ENCODE data around the gene CIB4.
A peak's percentile ranks its signal among the peaks of the same experiment; 100 is the strongest.
"Not testable (repeated sequence)": the region's sequence is repeated elsewhere in the genome, so short reads cannot be mapped to it uniquely, and the experiment has no call there.

CIB4 gene

GRCh38 chr2:26571316-26571715 is 69.8 kb downstream of the CIB4 start:
- Histone ChIP-seq H3K9me3 (no peaks in the 10 kb centered on the region), H3K27me3 (peaks cover 0 to 52% of the 10 kb centered on the region in 2 donors), H3K4me3 (no peak overlapping the region), H3K36me3 (no peaks in the 10 kb centered on the region), H3K4me1 (no peaks in the 10 kb centered on the region), H3K27ac (no peak overlapping the region)
- intact Hi-C loops (cut with DNase I; ENCODE audit: low total_unique reads), result no loop called here
- TF ChIP-seq, protein P1, sequence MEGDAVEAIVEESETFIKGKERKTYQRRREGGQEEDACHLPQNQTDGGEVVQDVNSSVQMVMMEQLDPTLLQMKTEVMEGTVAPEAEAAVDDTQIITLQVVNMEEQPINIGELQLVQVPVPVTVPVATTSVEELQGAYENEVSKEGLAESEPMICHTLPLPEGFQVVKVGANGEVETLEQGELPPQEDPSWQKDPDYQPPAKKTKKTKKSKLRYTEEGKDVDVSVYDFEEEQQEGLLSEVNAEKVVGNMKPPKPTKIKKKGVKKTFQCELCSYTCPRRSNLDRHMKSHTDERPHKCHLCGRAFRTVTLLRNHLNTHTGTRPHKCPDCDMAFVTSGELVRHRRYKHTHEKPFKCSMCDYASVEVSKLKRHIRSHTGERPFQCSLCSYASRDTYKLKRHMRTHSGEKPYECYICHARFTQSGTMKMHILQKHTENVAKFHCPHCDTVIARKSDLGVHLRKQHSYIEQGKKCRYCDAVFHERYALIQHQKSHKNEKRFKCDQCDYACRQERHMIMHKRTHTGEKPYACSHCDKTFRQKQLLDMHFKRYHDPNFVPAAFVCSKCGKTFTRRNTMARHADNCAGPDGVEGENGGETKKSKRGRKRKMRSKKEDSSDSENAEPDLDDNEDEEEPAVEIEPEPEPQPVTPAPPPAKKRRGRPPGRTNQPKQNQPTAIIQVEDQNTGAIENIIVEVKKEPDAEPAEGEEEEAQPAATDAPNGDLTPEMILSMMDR (IDR thresholded peaks at IDR 0.05), result no peak
- peak in 1 of 2 donors; percentile 48 for DNase-seq

- H3K4me3 ChIP-seq, result no peak overlapping the region
- H3K9me3 ChIP-seq, result no peaks in the 10 kb centered on the region
- TF ChIP-seq, protein P1 (IDR thresholded peaks at IDR 0.05), result no peak
- intact Hi-C loops (cut with DNase I; ENCODE audit: low total_unique reads), result no loop called here
- no peaks in the 10 kb centered on the region for H3K36me3 ChIP-seq
- no peak overlapping the region for H3K27ac ChIP-seq
- DNase-seq, result peak in 1 of 2 donors; percentile 27
- peaks cover 0 to 61% of the 10 kb centered on the region in 2 donors for H3K27me3 ChIP-seq
- no peaks in the 10 kb centered on the region for H3K4me1 ChIP-seq
Measured at GRCh38 chr2:26570083-26570430, 71.1 kb downstream of the CIB4 start.

DNA sequence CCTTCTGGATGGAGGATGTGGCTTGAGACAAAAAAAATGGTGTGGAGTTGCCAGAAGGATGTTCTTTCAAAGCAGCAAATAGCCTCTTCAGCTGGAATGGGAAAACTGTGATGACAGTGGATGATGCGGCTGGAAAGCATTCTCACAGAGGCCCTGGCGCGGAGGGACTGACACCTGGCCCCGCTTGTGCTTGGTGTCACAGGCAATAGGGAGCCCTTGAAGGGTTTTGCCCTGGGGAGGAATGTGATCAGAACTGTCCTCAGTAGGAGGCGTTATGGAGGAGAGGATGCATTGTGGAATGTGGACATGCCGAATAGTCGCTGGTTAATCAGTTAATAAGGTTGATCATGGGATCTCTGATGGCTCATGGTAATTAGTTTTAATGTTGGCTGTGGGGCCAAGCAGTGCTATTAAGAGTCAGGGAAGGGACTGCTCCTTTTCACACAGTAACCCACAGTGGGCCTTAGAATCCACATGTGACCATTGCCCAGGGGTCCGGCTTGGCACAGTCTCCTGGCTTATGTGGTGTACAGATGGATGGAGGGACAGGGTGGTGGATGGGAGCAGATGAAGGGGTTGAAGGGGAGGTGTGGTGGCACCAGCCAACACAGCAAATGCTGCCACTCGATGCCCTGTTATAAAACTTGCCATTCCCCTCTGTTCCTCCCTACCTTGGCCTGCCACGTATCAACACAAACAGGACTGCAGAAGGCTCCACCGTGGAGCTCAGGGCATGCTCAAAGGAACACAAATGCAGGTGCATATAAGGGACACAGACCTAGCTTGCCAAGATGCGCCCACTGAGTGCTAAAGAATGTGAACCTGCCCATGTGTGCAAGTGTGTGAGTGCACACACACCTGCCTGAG is 71.7 kb downstream of the CIB4 start:
- H3K9me3 ChIP-seq, result no peaks in the 10 kb centered on the region
- intact Hi-C loops (cut with DNase I; ENCODE audit: low total_unique reads), result no loop called here
- peak in 1 of 2 donors; percentile 29 for DNase-seq
- peaks cover 0 to 68% of the 10 kb centered on the region in 2 donors for H3K27me3 ChIP-seq
- H3K4me3 ChIP-seq, result no peak overlapping the region
- no peak overlapping the region for H3K27ac ChIP-seq
- TF ChIP-seq, protein P1 (IDR thresholded peaks at IDR 0.05), result no peak
- no peaks in the 10 kb centered on the region for H3K36me3 ChIP-seq
- H3K4me1 ChIP-seq, result no peaks in the 10 kb centered on the region

DNA sequence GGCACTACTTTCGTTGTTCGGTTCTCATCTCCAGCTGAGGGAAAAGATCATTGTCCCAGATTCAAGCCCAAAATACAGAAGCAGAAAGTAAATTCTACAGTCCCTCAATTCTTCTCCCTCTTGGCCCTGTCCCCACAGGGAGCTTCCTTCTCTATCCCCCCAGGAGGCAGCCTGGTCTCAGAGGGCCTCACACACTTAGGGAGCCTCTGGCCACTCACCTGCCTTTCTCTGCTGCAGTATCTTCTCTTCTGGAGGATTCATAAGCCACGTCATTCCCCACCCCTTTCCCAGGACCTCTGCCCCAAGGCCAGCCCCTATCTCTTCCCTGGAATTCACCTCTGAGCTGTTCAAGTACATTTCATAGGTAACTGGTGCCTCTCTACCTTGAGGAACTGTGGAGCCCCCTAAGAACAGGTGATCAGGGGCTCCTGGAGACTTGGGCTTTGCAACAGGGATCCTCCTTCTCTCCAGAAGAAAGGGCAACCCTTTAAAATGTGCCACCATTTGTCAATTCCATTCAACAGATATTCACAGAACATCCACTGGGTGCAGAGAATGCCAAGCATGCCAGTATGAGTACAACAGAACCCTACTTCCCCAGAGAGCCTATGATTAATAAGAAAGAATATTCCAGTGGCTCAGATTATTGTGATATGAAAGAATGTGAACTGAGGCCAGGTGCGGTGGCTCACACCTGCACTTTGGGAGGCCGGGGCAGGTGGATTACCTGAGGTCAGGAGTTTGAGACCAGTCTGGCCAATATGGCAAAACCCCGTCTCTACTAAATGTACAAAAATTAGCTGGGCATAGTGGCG is 72.9 kb downstream of the CIB4 start:
- Histone ChIP-seq H3K9me3 (no peaks in the 10 kb centered on the region), H3K36me3 (no peaks in the 10 kb centered on the region), H3K27ac (no peak overlapping the region), H3K4me1 (peaks cover 0 to 6% (median 4%) of the 10 kb centered on the region in 4 donors), H3K4me3 (no peak overlapping the region), H3K27me3 (peaks cover 0 to 68% of the 10 kb centered on the region in 2 donors)
- intact Hi-C loops (cut with DNase I; ENCODE audit: low total_unique reads), result no loop called here
- DNase-seq, result peak in 1 of 2 donors; percentile 16
- TF ChIP-seq, protein P1 (IDR thresholded peaks at IDR 0.05), result no peak

DNA sequence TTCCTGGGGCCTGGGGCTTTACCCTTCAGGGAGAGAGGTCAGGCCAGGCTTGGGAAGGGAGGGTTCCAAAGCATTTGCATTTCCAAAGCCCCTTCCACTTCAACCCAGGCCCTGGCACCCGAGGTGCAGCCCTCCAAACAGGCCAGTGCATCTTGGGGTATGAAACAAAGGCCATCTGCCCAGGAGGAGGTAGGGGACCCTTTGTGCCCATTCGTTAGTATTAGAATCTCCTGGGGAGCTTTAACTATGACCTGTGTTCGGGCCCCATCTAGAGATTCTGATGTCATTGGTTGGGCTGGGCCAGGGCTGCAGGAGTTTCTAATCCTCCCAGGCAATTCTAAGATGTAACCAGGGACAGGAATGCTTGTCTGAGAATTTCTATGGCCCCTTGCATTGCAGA is 73.6 kb downstream of the CIB4 start:
- peaks cover 0 to 13% (median 12%) of the 10 kb centered on the region in 4 donors for H3K4me1 ChIP-seq
- TF ChIP-seq, protein P1 (IDR thresholded peaks at IDR 0.05), result no peak
- H3K4me3 ChIP-seq, result no peak overlapping the region
- peak in 1 of 2 donors; percentile 29 for DNase-seq
- intact Hi-C loops (cut with DNase I; ENCODE audit: low total_unique reads), result no loop called here
- no peaks in the 10 kb centered on the region for H3K36me3 ChIP-seq
- H3K27me3 ChIP-seq, result peaks cover 0 to 73% of the 10 kb centered on the region in 2 donors
- H3K9me3 ChIP-seq, result no peaks in the 10 kb centered on the region
- H3K27ac ChIP-seq, result no peak overlapping the region

DNA sequence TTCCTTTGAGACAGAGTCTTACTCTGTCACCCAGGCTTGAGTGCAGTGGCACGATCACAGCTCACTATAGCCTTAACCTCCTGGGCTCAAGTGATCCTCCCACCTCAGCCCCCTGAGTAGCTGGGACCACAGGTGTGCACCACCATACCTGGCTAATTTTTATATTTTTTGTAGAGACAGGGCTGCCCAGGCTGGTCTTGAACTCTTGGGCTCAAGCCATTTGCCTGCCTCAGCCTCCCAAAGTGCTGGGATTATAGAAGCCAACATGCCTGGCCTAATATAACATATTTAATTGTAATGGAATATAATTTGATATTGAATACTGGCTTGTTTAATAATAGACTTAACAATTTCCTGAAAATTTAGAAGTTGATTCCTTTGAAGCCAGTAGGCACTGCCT is 74.4 kb downstream of the CIB4 start:
- Histone ChIP-seq H3K27me3 (peaks cover 0 to 81% of the 10 kb centered on the region in 2 donors), H3K4me1 (peaks cover 0 to 20% (median 17%) of the 10 kb centered on the region in 4 donors)
- H3K27ac ChIP-seq; H3K4me3 ChIP-seq; H3K36me3 ChIP-seq; intact Hi-C loops (cut with DNase I; ENCODE audit: low total_unique reads); H3K9me3 ChIP-seq: not testable (repeated sequence)
- DNase-seq, result peak in 1 of 2 donors; percentile 13

All from tibial artery (tissue), 4 donors.